Stimulated activated CD4-positive, alpha-beta T cell treated with anti-CD3 and anti-CD28 coated beads, Interleukin-12 subunit alpha, Interleukin-12 subunit beta, amount 100 ng/mL, for 4 hours (primary cell): Measurements from ENCODE around the gene CLDN15.

ENCODE experiments used
- DNase-seq: peaks from one replicate; pipeline ENCODE4 v3.0.0-alpha.2; 2020

Gene CLDN15

GRCh38 chr7:101195884-101196283 lies 41.7 kb downstream of the CLDN15 start:
- DNase-seq = no peak

GRCh38 chr7:101189109-101189508 lies 48.5 kb downstream of the CLDN15 start:
- DNase-seq = no peak

- DNase-seq = no peak
Measured at GRCh38 chr7:101186844-101187428, 50.7 kb downstream of the CLDN15 start.

- no peak for DNase-seq
Measured at GRCh38 chr7:101186194-101186593, 51.4 kb downstream of the CLDN15 start.

- no peak for DNase-seq
Measured at GRCh38 chr7:101185258-101185839, 52.3 kb downstream of the CLDN15 start.
